Loucy (cell line): ENCODE results near the gene AGFG1.

Source experiments
- H2AFZ ChIP-seq: fragments of 200-600 bp; sonication (generic); 2 replicates; pipeline ENCODE4 v1.6.0; 2016; ENCODE audit warnings: antibody characterized with exemption, mild to moderate bottlenecking, low read length, moderate library complexity
- H3F3A ChIP-seq: fragments of 200-600 bp; 2 replicates; pipeline ENCODE4 v1.6.0; 2016; ENCODE audit warnings: antibody characterized with exemption, low read depth, mild to moderate bottlenecking
- H3K27me3 ChIP-seq: fragments of 200-600 bp; sonication (generic); 2 replicates; pipeline ENCODE4 v1.6.1; 2014; ENCODE audit warnings: low read length, mild to moderate bottlenecking; ENCODE audit not compliant: insufficient read depth, poor library complexity, severe bottlenecking
- H3K36me3 ChIP-seq: fragments of 200-600 bp; sonication (generic); 2 replicates; pipeline ENCODE4 v1.6.1; 2016; ENCODE audit warnings: low read length; ENCODE audit not compliant: insufficient read depth
- H3K4me1 ChIP-seq: fragments of 200-600 bp; sonication (generic); 2 replicates; pipeline ENCODE4 v1.5.1; 2014; ENCODE audit warnings: low read length, mild to moderate bottlenecking; ENCODE audit not compliant: insufficient read depth, poor library complexity, severe bottlenecking
- H3K4me2 ChIP-seq: fragments of 200-600 bp; sonication (generic); 2 replicates; pipeline ENCODE4 v1.6.0; 2014; ENCODE audit warnings: antibody characterized with exemption, low read length, low read depth, mild to moderate bottlenecking; ENCODE audit not compliant: poor library complexity, severe bottlenecking
- H3K4me3 ChIP-seq: fragments of 200-600 bp; sonication (generic); 2 replicates; pipeline ENCODE4 v1.5.1; 2014; ENCODE audit warnings: low read length, mild to moderate bottlenecking, mixed read lengths; ENCODE audit not compliant: poor library complexity, severe bottlenecking
- H3K79me2 ChIP-seq: fragments of 200-600 bp; sonication (generic); 2 replicates; pipeline ENCODE4 v1.6.1; 2014; ENCODE audit warnings: low read length; ENCODE audit not compliant: insufficient read depth
- H3K9ac ChIP-seq: fragments of 200-600 bp; sonication (generic); 2 replicates; pipeline ENCODE4 v1.6.0; 2014; ENCODE audit warnings: mild to moderate bottlenecking, low read depth, low read length, moderate library complexity; ENCODE audit not compliant: poor library complexity, severe bottlenecking
- H3K9me2 ChIP-seq: fragments of 200-600 bp; sonication (generic); replicated peaks from 2 replicates; pipeline ENCODE4 v1.6.1; 2016; ENCODE audit warnings: low read depth, low read length, mixed read lengths
- H3K9me3 ChIP-seq: fragments of 200-600 bp; sonication (generic); 2 replicates; pipeline ENCODE4 v1.6.1; 2014; ENCODE audit warnings: mild to moderate bottlenecking, antibody characterized with exemption, low read length, low read depth; ENCODE audit not compliant: insufficient read depth
- H4K20me1 ChIP-seq: fragments of 200-600 bp; sonication (generic); 2 replicates; pipeline ENCODE4 v1.6.0; 2014; ENCODE audit warnings: antibody characterized with exemption, low read length, mild to moderate bottlenecking; ENCODE audit not compliant: insufficient read depth, poor library complexity, severe bottlenecking
- CTCF ChIP-seq: fragments of 200-600 bp; sonication (generic); conservative IDR thresholded peaks from 2 replicates; pipeline ENCODE4 v1.5.1; 2014; ENCODE audit warnings: mild to moderate bottlenecking, antibody characterized with exemption, low read length
- EZH2phosphoT487 ChIP-seq: fragments of 200-600 bp; IDR thresholded peaks from 2 replicates; pipeline ENCODE4 v1.6.1; 2018; ENCODE audit warnings: antibody characterized with exemption, mild to moderate bottlenecking, moderate library complexity, borderline replicate concordance

AGFG1 gene

GRCh38 chr2:227607941-227608340 lies 136.0 kb downstream of the AGFG1 start:
- no peak for TF ChIP-seq CTCF
- no peak for TF ChIP-seq EZH2phosphoT487
- H3F3A ChIP-seq = no peaks in the 10 kb centered on the region
- no peak overlapping the region for H3K4me3 ChIP-seq
- H3K79me2 ChIP-seq = no peaks in the 10 kb centered on the region
- H3K9me2 ChIP-seq = no peaks in the 10 kb centered on the region
- H3K9ac ChIP-seq = no peak overlapping the region
- no peak overlapping the region for H3K4me2 ChIP-seq
- H3K4me1 ChIP-seq = no peaks in the 10 kb centered on the region
- H3K27me3 ChIP-seq = no peaks in the 10 kb centered on the region
- no peak overlapping the region for H2AFZ ChIP-seq
- H4K20me1 ChIP-seq = no peaks in the 10 kb centered on the region
- H3K9me3 ChIP-seq = no peaks in the 10 kb centered on the region
- no peaks in the 10 kb centered on the region for H3K36me3 ChIP-seq

GRCh38 chr2:227608561-227609338 lies 136.8 kb downstream of the AGFG1 start:
- TF ChIP-seq EZH2phosphoT487 = no peak
- TF ChIP-seq CTCF = no peak
- Histone ChIP-seq H3K4me3 (no peak overlapping the region), H3K4me2 (no peak overlapping the region)

GRCh38 chr2:227610123-227610522 lies 138.2 kb downstream of the AGFG1 start:
- Histone ChIP-seq H3K9me2 (no peaks in the 10 kb centered on the region), H3K27me3 (no peaks in the 10 kb centered on the region), H3K4me2 (no peak overlapping the region), H3K36me3 (no peaks in the 10 kb centered on the region), H3K9ac (no peak overlapping the region), H4K20me1 (no peaks in the 10 kb centered on the region), H3K9me3 (no peaks in the 10 kb centered on the region), H3K79me2 (no peaks in the 10 kb centered on the region), H3K4me1 (no peaks in the 10 kb centered on the region), H2AFZ (no peak overlapping the region), H3F3A (no peaks in the 10 kb centered on the region), H3K4me3 (no peak overlapping the region)
- TF ChIP-seq CTCF = no peak
- no peak for TF ChIP-seq EZH2phosphoT487

More at GRCh38 chr2:227608561-227609338, 136.8 kb downstream of the AGFG1 start:
- Histone ChIP-seq H2AFZ (no peak overlapping the region), H3K9ac (no peak overlapping the region), H4K20me1 (no peaks in the 10 kb centered on the region), H3K79me2 (no peaks in the 10 kb centered on the region), H3K9me3 (no peaks in the 10 kb centered on the region), H3K27me3 (no peaks in the 10 kb centered on the region), H3K4me1 (no peaks in the 10 kb centered on the region), H3F3A (no peaks in the 10 kb centered on the region), H3K9me2 (no peaks in the 10 kb centered on the region), H3K36me3 (no peaks in the 10 kb centered on the region)
